ENCODE results near the gene AKR7A2.
"Not testable (repeated sequence)": the region's sequence is repeated elsewhere in the genome, so short reads cannot be mapped to it uniquely, and the experiment has no call there.

Gene AKR7A2

DNA sequence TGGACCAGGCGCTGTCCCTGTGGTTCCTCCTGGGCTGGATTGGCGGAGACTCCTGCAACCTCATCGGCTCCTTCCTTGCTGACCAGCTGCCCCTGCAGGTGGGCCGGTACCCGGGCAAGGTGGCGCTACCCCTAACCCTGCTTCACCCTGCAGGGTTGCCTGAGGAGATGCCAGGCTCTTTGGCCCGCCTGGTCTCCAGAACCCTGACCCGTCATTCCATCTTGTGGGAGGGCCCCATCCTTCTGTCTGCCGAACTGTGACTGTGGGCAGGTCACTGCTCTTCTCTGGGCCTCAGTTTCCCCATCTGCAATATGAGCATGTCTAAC, 12.7 kb upstream of the AKR7A2 start:
- DNase-seq, result no peak

DNA sequence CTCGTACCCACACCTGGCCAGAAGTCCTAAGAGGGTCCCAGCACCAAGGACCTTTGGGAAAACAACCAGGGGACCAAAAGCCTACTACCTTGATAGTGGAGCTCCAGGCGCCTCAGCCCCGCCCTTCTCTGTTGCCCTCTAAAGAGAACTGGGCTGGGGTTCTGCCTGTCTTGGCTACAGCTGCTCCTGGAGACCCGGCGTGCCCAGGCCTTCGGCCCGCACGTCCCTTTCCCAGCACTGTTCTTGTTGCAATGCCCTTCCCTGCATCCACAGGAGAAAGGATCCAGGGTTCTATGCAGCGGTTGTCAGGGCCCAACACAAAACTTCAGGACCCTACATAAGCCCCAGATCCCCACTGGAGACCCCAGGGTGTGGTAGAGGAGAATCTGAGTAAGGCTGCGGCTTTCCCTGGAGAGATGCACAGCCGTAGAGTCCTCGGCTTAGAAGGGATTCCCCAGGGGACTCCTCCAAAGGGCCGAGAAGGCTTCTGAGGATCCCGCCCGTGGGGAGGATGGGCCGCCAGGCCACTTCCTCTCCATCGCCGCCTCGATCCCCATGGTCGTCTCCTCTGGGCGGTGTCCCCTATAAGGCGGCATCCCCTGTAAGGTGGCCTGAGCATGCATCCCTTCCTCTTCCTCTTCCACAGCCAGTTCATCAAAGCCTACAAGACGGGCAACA, 12.2 kb upstream of the AKR7A2 start:
- DNase-seq, result no peak

DNA sequence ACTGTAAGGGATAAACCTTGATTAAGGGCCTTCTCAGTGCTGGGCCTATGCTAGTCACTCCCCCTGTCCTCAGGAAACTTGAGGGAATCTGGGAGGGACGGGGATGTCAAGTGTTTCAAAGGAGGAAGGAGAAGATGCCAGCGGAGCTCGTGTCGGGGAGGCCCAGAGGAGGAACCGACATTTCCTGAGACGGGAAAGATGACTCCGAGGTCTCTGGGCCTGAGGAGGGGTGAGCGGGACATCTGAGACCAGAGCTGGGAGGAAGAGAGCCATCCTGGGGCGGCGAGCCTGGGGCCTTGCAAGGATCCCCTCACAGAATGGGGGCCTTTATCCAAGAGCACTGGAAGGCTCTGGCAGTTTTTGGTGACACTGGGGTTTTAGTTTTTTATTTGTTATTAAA, 10.5 kb upstream of the AKR7A2 start:
- DNase-seq, result no peak

DNA sequence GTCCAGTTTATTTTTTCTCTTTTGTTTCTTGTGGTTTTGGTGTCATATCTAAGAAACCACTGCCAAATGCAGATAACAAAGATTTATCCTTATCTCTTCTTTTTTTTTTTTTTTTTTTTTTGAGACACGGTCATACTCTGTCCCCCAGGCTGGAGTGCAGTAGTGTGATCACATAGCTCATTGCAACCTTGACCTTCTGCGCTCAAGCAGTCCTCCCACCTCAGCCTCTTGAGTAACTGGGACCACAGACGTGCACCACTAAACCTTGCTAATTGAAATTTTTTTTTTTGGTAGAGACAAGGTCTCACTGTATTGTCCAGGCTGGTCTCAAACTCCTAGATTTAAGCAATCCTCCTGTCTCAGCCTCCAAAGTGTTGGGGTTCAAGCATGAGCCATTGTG, 9.1 kb upstream of the AKR7A2 start:
- DNase-seq, result no peak

DNA sequence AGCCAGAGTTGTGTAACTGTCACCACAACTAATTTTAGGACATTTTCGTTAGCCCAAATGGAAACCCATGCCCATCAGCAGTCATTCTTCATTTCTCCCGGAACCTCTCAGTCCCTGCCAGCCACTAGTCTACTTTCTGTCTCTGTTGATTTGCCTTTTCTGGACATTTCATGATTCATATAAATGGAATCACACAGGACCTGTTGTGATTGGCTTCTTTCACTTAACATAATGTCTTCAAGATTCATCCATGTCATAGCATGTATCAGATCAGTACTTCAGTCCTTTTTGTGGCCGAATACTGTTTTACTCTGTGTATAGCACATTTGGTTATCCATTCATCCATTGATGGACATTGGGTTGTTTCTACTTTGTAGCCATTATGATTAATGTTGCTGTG, 7.3 kb upstream of the AKR7A2 start:
- DNase-seq, result no peak

DNA sequence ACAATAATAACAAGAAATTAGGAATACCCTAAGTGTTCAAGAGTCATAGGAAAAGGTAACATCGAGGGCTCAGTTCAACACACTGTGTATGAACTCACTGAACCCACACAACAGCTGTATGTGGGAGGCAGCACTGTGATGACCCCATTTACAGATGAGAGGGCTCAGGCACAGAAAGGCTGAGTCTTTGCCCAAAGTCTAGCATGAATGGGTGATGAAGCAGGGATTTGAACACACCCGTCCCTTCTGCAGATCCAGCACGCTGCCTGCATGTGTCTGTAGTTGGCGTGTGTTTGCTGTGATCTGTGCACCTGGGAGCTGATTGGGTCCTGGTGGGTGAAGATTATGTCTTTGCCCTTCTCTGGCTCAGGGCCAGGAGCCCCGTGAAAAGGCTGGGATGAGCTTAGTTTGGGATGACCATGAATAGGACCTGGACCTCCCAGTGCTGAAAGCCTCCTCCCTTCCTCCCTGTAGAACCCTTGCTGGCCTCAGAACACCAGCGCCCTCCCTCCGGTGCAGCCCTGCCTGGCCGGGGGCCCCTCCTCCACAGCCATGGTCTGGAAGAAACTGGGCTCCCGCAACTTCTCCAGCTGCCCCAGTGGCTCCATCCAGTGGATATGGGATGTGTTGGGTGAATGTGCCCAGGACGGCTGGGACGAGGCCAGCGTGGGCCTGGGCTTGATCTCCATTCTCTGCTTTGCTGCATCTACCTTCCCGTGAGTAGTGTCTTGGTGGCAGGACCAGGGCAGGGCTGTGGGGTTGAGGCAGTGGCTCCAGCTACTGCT, 5.4 kb upstream of the AKR7A2 start:
- DNase-seq, result no peak

DNA sequence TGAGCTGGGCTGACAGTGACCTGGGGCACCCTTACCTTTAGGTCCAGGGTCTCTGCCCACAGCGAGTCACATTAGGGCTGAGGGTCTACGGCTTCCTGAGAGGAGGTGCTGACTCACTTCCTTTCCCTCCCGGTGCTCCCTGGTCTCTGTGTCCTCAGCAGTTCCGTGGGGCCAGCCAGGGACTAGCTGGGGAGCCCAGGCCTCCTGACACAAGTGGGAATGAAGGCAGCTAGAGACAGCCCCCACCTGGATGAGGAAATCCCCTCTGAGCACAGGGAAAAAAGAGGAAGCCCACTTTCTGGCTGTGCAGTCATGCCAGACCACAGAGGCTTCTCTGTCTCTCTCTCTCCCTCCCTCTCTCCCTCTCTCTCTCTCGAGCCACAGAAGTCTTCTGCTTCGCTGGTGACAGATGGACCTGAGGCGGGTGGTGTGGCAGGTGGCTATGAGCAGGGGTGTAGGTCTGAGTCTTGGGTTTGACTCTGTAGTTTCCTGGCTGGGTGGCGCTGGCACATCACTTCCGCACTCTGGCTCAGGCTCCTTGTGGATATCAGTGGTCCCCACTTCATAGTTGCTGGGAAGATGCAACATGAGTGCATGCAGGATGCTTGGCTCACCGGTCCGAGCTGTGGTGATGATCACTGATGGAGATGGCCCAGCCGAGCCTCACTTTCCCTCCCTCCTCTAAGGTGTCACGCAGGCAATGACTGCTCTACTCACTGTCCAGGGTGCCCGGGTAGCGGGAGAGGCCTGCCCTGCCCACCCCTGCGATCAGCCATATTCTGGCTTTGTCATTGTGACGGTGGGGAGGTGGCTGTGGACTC, 3.6 kb upstream of the AKR7A2 start:
- DNase-seq, result no peak

DNA sequence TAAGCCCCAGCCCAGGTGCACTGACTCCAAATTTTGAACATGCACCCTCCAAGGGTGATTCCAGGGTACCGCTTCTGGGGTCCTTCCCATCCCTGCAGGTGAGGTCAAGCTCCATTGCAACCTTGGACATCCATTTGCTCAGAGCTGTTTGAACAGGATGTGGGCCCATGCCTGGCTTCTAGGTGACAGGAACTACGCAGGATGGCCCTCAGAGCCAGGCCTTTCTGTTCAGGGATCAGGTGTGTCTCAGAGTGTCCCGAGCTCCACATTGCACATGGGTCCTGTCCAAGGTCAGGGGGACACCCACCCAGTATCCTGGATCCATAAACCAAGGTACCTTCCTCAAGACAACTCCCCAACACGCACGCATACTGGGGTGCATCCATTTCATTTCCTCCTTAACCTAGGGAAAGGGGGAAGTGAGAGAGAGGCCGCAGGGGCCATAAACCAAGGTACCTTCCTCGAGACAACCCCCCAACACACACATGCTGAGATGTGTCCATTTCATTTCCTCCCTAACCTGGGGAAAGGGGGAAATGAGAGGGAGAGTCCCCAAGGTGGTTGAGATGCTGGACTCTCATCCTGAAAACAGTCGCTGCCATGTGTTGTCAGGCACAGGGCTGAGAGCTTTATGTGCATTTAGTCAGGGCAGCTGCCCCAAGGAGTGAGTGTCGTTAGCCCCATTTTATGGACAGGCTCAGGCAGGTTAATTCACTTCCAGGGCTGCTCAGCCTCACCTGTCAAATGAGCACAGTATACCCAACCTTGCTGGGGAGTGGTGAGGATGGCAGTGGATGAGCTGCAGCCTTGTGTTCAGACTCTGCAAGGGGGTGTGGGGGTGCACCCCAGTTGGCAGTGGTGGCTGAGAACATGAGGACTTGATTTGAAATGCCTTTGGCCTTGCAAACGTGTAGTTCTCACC, 2.3 kb upstream of the AKR7A2 start:
- DNase-seq, result no peak

DNA sequence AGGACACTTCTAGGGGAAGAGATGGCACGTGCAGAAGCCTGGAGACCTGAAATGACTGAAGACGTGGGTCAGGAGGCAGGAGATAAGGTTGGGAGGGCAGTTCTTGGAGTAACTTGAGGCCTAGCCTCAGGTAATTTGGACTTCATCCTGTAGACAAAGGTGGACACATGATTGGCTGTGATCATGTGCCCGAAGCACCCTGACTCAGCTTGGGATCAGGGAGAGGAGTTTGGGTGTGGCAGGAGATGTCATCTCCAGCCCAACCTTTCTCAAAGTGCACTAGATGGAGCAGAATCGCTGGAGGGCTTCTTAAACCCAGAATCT, 1.7 kb upstream of the AKR7A2 start:
- DNase-seq, result no peak

DNA sequence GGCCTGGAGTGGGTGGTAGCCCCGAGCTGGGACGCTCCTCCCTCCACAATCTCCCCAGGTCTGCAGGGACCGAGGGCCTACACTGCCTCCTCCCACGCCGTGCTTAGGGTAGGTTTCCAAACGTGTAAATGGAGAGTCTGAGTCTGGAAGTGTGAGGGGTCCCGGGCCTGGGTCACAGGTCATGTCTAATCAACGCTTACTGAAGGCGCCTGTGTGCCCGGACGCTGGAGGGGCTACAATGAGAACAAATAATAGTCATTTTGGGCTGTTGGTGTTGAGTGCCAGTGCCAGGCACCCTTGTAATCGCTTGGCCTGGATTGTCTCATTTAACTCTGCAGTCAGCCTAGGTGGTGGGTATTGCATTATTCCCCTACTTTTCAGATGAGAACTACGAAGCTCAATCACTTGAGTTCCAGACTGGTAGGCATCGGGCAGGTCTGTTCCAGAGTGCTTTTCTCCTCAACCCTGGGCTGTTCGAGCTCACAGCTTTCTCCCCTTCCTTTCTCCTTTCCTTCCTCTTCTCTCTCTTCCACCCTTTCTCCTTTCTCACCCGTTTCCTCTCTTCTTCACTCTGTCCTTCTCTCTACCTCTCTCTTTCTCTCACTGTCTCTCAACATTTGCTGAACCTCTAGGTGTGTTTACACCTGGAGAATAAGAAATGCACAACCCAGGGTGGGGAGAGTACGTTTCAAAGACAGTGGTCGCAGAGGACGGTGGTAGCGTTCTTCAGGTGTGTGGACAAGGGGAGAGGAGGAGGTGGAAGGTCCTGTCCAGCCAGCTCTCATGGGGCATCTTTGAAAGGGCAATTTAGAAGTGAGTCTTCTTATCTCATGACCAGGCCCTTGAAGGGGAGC, 1.1 kb upstream of the AKR7A2 start:
- DNase-seq, result no peak

DNA sequence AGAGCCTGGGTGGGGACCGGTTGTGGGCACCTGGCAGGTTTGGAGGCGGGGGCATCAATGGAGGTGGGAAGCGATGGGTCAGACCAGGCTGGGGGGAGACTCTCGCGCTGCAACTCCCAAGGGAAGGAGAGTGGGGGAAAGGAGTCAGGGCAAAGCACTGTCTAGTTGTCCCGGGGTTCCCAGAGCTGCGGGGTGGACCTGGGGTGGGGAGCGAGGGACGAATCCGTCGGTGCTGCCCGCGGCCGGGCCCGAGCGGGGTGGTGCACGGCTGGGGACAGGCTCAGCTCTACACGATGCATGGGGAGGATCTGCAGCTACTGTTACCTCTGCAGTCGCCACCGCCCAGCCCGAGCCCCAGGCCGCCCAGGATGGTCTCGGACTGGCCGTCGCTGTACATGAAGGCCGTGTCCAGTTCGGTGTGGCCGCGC, 427 bp downstream of the AKR7A2 start:
- no peak for DNase-seq

DNA sequence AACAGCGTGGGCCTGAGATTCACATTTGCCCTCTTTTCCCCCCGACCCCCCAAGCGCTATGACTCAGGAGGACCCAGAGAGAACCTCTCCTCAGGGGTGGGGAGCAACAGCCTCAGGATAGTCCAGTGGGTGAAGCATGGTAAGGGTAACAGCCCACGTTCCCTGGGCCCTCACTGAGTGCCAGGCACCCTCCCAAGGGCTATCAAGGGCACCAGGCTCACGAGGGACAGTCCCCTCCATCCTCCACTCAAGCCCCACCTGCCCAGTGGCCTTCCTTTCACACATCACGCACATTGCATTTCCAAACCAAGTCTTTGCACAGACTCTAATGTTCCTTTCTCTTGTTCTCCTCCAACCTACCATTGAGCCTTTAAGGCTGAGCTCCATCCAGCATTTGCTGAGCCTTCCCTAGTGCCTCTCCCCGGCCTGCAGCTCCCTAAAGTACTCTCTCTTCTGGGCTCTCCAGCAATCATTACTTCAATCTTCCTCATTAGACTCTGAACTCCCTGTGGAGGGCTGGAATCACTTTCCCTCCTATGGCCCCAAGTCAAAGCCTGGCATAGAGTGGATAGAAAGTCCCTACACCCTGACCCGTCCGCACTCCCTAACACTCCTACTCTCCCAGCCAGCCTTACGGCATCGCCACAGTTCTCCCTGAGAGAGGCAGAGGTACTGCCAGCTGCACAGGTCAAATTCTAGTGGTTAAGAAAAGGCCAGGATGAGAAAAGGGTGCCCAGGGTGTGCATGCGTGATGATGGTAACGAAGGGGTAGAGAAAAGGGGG, 1.0 kb downstream of the AKR7A2 start:
- DNase-seq, result no peak

DNA sequence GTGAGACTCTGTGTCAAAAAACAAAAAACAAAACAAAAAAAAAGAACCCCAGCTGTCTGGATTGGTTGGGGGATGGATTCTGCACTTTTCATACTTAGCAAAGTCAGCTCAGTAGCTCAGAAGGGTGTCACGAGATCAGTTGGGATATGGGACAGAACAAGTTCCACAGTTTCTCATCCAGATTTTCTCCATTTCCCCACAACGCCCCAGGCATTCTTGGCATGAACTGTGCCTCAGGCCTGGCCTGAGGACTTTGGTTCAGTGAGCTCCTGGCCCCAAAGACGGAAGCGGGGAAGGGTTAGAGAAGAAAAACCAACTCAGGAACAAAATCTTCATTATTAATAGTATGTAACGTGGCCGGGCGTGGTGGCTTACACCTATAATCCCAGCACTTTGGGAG, 1.9 kb downstream of the AKR7A2 start:
- no peak for DNase-seq

DNA sequence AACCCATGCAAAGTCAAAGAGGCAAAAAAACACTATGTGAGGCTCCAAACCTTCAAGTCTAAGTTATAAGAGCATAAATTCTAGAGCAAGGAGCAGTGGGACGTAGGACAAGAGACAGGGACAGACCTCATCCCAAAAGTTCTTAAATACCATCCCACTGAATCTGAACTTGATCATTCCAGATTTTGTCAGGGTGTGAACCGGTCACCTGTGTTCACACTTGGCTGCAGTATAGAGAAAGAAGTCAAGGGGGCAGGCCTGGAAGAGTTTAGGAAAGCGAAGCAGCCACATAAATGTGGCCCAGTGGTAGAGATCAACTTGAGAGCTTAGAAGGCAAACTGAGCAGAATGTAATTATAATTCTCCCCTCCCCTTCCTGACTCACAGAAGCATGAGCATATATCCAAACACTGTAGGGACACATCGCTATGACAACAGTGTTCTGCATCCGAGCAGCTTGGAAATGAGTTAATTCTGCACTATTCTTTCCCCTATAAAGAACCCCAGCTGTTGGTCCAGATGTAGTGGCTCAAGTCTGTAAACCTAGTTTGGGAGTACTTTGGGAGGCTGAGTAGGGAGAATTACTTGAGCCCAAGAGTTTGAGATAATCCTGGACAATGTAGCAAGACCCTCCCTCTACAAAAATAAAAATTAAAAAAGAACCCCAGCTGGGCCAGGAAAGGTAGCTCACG, 2.7 kb downstream of the AKR7A2 start:
- DNase-seq, result no peak

DNA sequence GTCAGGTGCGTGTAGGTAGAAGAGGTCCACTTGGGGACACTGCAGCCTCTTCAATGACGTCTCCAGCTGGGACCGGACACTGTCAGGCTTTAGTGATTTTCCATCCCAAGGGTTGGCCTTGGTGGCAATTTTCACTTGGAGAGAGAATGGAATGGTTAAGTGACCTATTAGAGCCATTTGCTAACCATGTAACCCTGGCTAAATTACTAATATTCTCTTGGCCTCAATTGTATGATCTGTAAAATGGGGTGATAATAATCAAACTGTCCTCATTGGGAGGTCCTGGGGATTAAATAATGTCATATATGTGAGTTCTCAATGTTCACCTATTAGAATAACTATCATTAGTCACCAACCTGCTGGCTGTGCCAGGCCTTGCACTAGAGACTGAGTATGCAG, 3.4 kb downstream of the AKR7A2 start:
- DNase-seq, result no peak

DNA sequence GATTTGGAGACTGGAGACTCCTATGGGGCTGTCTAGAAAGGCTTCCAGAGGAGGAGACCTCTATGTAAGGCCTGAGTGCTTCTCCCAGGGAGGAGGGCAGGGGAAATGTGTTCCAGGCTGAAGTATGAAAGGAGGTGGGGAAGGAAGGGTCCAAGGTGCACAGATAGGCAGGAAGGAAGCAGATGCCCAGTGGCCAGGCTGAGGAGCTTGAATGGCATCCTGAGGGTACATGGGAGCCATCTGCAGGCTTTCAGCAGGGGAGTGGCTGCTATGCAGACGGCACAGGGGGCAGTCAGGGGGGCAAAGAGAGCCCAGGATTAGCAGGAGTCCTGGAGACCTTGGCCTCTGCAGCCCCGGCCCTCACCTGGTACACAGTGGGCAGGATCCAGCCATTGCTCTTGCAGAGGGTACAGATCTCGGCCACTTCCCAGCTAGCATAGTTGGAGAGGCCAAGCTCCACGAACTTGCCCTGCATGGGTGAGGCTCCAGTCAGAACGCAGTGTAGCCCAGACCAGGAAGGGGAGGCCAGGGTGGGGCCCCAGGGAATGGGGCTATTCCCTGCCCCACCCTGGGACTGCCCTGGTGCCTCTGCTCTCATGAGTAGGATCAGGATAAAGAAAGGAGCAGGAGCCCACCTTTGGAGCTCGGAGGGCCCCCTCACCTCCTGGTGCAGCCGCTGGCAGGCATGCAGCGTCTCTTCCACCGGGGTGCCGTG, 4.0 kb downstream of the AKR7A2 start:
- no peak for DNase-seq

DNA sequence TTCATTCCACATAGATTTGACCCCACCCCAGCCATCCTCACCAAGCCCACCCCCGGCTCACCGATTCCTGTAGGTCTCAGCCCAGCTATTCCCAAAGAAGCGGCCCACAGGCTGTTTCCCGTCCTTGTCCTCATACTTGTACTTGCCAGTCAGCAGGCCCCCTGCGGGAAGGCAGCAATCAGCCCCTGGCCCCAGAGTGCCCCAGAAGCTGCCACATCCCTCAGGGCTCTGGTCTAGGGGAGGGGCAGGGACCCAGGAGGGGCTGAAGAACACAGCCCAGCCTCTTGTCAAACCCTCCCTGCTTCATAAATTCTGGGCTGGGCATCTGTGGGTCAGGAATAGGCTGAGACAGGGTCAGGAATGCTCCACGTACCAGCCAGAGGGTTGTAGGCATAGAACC, 5.0 kb downstream of the AKR7A2 start:
- DNase-seq, result no peak

DNA sequence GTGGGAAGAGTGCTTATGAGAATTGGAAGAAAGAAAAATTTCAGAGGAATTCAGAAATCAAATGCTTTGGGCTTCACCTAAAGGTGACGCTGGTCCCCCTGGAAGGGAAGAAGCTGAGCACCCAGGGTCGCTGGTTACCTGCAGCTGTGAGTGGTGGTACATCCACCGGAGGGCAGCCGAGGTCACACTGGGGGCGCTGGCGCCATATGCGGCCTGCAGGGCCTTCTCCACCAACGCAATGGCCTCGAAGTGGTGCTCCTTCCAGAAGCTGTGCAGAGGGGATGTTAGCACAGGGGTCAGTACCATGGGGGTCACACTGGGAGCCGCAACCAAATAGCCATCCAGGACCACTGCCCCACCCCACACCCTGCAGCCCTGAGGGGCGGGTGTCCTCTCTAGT, 6.1 kb downstream of the AKR7A2 start:
- DNase-seq, result no peak

DNA sequence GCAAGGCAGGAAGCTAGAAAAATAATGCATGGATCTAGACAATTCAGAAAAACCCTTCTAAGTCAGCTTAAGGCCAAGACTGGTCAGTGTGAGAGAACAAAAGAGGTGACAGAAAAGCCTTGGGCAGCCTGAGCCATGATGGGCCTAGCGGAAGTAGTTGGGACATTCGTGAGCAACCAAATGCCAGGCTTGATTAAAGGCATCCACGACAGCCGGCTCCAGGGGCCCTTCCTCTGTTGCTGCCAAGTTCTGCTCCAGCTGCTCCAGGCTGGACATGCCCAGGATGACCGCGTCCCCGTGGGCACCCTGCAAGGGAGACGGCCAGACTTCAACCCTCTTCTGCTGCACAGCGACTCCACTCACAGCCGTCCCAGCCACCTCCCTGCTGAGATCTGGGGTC, 7.9 kb downstream of the AKR7A2 start:
- DNase-seq, result not testable (repeated sequence)

DNA sequence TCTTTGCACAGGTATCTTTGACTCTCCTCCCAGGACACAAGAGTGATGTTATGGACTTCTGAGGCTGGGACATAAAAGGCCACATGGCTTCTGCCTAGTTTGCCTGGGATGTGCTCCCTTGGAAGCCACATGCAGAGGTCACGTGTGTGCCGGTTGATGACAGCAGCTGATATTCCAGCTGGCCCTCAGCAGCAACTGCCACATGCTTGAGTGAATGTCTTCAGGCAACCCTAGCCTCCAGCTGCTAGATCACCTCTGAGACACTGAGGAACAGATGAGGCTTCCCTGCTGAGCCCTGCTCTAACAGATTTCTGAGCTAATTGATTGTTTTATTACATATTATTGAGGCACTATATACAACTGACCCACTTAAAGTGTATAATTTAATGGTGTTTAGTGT, 11.7 kb downstream of the AKR7A2 start:
- DNase-seq, result no peak
